ENCODE data around the gene ACTR10.

Gene ACTR10

DNA sequence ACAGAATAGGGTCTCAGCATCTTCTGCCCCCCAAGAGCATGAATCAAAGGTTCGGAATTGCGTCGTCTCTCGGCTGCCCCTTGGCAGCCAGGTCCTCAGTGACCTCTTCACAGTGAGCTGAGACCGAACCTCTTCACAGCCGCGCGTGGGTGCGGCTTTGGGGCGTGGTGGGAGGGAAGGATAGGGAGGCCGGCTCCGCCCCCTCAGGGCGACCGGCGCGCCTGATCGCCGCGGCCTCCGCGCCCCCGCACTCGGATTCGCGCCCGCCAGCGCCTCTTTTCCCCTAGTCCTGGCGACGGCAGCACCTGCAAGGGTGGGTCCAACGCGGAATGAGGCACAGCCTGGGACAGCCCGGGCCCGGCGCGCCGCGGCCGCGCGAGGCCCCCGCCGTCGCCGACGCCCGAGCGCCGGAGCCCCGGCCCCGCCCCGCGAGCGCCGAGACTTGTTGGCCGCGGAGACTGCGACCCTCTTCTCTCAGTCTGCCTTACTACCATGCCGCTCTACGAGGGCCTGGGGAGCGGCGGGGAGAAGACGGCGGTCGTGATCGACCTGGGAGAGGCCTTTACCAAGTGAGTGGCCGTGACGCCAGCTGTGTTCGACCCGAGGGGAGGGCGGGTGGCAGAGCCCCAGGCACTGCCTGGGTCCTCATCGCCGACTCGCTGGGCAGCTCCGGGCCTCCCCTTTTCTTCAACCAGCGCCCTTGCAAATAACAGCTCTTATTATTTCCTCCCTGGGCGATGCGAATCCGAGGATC lies at the start of gene ACTR10:
Gene ACTR10 (plus strand): TSS at position 424 of the 754 bp plus-strand sequence. CDS start 69 bp downstream, at position 493.
- peak; percentile 84 to 87 for DNase-seq

DNA sequence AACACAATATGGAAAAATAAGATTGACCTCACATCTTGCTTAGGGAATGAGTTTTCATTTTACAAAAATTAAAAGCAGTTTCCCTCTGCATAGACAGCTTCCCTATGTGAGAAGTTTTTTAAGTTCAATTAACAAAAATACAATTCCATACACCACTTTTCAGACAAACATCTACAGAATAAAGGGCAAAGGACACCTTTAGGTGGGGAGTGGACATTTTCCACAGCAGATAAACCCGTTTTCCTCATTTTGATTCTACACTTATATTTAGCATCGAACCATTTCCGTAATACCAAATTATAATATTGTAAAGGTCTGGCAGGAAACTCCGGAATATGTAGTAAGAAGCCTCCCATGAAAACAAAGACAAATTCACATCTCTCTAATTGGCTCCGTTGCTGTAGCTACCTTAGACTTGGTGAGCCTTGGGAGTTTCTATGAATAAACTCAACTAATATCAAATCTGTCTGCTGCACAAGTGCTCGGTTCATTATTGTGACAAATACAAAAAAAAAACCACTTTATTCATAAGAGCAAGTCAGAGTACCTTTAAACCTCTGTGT lies 49.6 kb upstream of the ACTR10 start:
- DNase-seq, result no peak

DNA sequence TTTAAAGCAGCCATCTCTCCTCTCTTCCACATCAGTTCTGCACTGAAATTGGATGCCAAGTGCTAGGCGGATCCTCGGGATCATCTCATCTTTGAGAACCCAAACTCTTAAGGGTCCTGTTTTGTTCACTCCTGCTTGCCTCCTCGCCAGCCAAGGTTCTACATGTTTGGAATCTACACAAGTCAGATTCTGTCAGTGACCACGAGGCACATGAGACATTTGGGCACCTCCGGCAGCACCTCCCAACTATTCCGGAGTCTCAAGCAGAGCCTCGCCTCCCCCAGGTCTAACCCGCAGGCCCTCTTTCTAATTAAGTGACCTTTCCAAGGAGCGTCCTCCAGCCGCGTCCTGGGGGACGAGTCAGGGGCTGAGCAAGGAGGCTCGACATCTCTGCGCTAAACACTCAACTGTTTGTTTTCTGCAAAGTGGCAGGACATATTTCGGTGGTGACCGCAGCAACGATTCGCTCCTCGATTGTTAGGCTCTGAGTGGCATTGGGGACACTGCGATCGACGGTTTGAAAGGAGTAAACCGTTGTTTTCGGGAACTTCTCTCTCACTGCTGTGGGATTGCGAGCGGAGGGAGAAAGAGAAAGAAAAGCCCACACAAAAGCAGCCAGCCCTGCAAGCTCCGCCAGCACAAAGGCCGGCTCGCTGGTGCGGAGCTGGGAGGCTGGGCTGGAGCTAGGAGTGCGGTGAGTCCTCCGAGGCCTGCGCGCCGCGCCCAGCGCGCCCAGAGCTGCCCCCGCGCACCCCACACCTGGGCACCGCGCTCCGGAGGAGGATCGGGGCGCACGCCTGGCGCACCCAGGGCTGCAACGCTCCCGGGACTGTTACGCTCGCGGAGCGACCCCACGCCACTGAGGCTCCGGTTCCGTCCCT lies 48.6 kb upstream of the ACTR10 start:
- no peak for DNase-seq

DNA sequence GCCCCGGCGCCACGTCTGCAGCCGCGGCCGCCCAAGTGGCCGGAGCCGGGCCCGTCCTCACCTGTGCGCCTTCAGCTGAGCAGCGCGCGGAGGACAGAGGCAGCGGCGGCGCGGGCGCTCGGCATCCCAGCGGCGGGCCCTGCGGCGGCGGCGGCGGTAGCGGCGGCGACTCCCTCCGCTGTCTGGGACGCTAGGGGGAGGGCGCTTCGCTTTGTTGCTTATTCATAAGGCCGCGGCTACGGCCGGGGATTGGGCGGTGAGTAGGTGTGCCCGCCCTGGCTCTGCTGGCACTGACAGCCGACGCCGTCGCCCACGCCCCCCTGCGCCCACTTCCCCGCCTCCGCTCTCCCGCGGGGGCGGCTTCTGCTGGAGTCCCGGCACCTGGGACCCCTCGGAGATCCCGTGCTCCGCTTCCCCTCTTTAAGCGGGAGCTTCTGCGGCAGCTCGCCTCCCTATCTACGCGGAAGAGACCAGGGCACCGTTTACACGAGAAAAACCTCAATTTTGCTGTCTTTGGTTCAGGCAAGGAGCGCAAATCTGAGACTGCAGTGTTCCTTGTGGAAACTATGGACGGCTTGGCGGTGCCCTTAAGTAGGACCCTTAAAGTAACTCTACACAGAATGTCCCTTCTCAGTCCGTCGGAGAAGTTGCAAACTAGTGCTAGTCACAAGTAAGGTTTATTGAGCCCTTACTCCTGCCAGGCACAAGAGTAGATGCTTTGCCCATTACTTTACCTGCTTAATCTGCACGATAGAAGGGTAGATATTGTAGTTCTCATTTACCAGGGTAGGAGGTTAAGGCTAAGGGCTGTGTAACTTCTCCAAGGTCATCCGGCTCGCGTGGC lies 47.7 kb upstream of the ACTR10 start, which contains the start of gene ARMH4:
Gene ARMH4 (minus strand): TSS at position 200 of the 844 bp plus-strand sequence. CDS start 12,855 bp downstream, outside the sequence.
- DNase-seq, result peak; percentile 59 to 65

DNA sequence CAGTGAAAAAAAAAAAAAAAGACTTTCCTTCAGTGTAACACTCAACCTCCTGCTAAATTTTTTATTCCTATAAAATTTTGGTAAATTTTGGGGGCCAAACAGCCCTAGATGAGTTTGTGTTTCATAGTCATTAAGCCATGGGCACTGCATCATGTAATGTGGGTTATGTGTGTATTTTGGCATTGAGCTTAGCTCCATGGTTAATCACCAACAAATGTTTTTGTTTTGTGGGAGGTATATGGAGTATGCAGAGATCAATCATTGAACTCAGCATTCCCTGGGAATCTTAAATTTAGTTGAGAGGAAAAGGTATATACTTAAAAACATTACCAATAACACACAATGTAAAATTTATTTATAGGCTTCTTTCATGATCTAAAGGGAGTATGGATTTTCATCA lies 39.4 kb upstream of the ACTR10 start:
- DNase-seq, result no peak

DNA sequence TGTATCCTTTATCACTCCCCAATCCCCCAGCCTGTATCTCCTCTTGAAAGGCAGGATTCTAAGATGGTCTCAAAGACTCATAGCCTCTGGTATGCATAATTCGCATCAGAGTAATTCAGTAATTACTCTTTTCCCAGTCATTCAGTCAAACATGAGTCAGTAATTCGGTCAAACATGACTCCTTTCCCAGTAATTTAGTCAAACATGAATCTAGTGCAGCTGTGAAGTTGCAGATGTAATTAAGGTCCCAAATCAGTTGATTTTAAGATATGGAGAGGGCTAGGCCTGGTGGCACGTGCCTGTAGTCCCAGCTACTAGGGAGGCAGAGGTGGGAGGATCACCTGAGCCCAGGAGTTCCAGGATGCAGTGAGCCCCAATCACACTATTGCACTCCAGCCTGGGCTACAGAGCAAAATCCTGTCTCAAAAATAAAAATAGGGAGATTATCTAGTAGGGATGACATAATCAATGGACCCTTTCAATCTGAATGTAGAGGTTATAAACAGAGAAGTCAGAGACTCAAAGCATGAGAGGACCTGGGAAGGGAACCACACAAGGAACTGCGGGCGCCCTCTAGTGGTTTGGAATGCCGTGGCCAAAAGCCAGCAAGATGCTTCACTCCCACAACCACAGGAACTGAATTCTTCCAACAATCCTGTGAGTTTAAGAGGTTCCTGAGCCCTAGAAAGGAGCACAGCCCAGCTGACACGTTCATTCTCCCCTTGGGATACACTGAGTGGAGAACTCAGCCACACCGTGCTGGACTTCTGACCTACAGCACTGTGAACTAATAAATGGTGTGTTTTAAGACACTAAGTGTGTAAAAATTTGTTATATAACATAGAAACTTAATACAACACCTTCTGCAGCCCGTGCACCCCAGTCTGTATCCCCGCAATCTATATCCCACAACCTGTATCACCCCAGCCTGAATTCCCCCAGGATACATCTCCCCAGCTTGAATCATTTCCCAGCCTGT lies 33.7 kb upstream of the ACTR10 start:
- peak; percentile 60 to 64 for DNase-seq

DNA sequence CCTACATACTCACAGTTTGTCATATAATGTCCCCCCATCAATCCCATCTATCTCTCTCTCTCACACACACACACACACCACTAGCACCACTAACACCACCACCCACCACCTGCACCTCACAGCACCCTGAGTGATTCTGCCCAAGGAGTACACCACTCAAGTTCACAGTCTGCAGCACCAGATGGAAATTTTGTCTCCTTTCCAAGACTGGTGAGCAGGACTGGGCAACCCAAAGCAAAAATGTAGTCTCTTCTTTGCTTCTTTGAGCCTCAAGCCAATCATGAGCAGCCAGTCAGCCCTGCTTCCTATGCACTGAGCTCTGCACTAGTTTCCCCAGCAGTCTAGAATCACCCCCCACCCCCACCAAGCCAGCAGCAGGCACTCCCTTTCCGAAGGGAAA lies 32.9 kb upstream of the ACTR10 start:
- no peak for DNase-seq

DNA sequence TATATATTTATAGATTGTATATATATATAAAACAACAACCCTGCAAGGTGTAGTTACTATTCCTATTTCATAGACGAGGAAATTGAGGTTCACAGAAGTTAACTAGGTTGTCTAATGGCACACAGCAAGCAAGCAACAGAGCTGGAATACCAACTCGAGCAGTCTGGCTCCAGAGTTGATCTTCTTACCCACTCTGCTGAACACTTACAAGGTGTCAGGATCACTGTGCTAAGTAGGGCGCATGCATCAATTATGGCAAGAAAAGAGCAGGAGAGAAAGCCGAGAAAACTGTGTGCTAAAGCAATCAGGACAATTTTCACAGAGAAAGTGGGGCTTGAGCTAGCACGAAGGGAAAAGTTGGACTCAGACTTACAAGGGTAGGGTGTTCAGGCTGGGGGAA lies 32.1 kb upstream of the ACTR10 start:
- no peak for DNase-seq

DNA sequence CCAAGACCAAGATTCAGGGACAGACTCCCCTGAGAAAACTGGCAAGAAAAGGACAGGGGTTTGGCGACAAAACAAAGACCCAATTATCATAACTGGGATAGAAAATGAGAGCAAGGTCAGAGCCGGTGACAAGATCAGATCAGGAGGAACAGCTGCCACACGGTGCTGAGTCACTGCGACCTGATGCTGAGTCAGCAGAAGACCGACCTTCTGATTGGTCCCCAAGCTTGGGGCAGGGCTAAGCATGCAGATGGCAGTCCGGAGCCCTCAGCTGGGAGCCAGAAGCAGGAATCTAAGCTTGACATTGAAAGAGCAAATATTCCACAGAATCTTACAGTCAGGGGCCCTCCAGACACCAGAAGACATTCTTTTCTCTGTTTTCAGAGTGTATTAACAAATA lies 28.9 kb upstream of the ACTR10 start:
- DNase-seq, result peak; percentile 21 to 40

DNA sequence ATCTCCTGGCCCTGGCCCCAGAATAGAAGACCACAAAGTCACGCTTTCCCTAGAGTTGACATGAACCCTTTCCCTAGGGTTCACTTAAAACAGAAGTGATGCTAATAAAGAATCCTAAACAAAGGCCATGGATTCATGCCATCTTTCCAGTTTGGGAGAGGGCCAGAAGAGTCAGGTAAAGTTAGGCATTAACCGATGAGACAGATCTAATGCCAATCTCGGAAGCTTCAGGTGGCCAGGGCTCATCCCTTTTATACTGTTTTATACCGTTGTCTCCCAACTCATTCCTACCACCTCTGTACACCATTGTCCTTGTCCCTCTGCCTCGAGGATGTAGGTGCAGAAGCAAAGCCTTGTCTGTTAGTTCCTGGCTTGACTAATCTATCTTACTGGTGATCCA lies 22.8 kb upstream of the ACTR10 start:
- no peak for DNase-seq

DNA sequence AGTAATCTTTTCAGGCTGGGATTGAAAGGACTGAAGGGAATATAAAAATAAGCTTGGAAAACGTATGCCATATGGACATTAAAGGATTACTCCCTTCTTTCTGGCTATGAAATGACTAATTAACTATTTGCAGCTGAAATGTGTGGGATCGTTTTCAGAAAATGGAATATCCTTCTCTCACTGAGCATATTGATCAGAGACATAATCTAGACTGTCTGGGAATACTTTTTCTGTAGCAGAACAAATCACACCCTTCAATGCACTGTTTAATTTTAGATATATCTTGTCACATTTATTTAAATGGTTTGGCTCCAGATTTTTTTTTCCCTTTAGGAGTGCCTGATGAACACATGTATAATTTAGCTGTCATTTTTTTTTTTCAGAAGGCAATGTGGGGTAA lies 10.8 kb upstream of the ACTR10 start:
- DNase-seq, result no peak

DNA sequence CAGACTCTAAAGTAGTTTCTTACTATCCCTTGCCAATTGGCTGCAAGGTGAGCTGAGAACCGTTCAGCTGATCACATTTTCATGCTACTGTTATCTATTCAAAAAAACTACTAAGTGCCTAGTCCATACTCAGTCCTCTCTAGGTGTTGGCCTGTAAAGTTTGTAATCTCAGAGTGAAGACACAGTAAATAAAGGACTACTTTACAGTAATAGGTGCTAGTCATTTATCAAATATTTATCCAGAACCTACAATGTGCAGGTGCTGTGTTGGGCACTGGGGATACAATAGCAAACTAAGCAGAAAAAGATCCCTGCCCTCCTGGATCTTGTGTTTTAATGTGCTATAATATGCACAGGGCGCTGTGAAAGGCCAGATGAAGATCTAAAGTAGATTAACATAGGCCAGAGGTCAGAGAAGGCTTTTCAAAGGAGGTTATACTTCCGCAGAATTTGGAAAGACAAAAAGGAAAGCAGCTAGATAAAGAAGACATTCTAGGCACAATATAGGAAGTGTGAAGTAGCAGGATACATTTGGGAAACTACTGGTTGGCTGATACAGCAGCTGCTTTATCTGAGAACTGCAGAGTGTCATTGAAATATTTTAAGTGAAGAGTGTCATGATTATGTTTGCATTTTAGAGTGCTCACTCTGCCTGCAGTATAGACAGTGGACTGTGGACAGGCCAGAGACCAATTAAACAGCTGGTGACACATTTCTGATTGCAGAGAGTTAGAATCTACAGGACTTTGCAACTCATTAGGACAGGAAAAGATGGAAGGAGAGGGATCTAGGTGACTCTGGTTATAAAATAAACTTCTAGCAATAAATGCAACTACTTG lies 8.0 kb upstream of the ACTR10 start:
- no peak for DNase-seq

DNA sequence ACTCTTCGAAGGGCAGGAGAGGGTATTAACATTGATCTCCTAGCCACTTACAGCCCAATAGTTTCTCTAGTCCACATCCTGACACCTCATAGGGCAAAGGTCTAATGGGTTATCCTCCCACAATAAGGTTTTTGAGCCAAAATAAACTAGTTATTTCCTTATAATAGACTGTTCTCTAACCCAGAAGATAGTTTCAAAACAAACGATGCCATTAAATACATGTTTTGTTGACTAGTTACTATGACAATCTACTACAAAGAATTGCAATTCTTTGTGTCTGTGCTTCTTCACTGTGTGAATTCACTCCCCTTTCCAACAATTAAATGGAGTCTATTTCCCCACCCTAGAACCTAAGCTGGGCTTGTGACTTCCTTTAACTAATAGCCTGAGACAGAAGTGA lies 6.4 kb upstream of the ACTR10 start:
- no peak for DNase-seq

DNA sequence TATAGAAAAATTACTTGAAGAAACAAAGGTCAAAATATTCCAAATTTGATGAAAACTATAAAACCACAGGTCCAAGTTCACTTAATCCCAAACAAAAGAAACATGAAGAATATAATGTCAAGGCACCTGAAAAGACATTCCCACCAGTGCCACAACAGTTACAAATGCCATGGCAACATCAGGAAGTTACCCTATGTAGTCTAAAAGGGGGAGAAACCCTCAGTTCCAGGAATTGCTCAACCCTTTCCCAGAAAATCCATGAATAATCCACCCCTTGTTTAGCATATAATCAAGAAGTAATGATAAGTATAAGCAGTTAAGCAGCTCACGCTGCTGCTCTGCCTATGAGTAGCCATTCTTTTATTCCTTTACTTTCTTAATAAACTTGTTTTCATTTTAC lies 3.8 kb upstream of the ACTR10 start:
- no peak for DNase-seq

DNA sequence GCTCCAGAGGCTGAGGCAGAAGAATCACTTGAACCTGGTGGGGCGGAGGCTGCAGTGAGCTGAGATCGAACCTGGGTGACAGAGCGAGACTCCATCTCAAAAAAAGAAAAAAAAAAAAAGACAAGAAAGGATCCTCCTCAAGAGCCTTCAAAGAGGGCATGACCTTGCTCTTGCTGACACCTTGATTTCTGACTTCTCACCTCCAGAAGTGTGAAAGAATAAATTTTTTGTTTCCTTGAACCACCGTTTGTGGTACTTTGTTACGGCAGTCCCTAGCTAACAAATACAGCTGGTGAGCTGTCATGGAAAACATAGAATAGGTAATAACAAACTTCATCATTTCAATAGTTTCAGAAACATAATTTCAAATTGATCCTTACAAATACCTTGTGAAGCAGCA lies 1.9 kb upstream of the ACTR10 start:
- peak in 1 of 2 donors; percentile 47 for DNase-seq

DNA sequence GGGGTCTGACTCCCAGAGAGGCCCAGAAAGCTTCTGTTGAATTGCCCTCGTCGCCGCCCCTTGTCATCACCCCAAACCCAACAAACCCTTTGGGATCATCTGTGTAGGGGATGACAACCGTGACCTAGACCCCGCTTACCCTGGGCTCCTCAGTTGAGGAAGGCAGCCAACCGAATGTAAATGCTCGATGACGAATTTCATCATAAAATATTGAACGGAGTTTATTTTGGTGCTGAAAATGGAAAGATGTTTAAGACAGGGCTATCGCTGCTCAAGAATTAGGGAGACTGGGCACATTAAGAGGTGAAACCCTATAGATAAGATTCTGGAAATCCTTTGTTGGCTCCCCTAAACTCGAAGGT lies 512 bp downstream of the ACTR10 start:
- no peak for DNase-seq

DNA sequence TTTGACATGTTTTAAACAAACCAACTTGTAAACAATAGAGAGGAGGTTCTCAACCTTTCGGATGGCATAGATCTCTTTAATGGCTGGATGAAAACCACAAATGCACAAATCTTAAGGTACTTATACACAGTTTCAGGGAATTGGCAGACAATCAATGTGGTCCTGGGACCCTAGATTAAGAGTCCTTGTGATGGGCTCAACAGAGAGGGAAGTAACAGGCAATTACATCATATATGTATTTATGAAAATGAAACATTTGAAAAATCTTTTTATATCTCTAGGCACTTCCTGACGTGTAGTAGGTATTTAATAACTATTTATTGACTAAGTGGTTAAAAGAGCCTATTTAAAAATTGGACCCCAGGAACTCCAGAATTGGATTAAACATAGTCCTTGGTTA lies 897 bp downstream of the ACTR10 start:
- no peak for DNase-seq

DNA sequence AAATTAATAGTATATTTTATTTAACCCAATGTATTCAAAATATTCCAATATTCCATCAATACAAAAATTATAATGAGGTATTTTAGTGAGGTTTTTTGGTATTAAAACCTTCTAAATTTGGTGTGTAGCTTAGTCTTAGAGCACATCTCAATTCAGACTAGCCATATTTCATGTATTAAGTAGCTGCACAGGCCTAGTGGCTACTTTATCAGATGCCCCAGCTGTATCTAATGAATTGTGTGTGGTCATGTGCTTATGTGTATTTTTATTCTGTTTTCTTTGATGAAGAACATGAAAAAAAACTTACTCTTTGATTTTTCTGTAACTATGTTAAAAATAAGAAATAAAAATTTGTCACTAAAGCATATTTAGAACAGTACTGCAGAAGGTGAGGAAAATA lies 13.2 kb downstream of the ACTR10 start:
- no peak for DNase-seq

DNA sequence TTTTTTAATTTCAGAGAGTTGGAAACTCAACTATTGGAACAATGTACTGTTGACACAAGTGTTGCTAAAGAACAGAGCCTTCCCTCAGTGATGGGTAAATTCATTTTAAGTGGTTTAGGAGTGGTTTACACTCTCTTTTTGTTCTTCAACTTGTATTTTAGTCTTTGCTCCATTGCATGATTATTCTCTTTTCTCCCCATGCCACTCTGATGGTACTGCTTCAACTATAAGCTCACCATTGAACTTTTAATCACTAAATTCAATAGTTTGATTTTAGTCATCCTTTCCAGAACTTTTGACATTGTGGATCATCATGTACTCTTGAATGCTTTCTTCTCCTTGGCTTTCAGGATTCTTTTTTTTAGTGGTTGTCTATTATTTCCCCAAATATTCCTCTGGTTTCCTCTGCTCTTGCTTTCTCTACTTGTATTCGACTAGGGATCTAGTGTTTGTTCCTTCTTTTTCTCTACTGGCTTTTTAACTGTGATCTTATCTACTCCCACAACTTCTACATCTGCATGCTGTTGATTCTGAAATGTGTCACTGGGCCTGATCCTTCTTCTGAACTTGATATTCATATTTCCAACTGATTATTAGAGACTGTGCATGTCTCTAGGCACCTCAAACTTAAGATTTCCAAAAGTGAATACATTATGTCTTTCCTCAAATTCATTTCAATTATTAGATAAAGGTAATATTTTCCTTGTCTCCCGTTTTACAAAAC lies 15.4 kb downstream of the ACTR10 start:
- no peak for DNase-seq

DNA sequence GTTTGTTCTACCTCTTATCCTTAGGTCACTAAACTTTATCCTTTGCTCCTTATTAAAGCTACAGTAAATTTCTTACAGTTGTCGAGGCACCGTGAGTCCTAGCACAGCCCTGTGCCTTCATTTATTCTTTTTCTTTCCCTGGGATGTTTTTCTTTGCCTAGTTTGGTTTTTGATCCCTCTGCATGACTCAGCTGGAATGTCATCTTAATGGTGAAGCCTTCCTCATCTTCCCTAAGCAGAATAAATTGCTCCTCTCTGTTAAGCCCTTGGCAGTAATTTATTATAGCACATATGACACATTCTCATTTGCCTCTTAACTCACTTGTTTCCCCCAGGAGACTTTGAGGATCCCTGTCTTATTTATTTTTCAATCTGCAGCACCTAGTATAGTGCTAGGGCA lies 16.6 kb downstream of the ACTR10 start:
- DNase-seq, result no peak
